ENCODE results near the gene FAM241A.
"Not testable (repeated sequence)": the region's sequence is repeated elsewhere in the genome, so short reads cannot be mapped to it uniquely, and the experiment has no call there.

Gene FAM241A

GRCh38 chr4:112138538-112138937 is 6.7 kb upstream of the FAM241A start:
- no peak for DNase-seq (ENCODE audit: low read depth)

- no peak for DNase-seq (ENCODE audit: low read depth)
These were observed 4.7 kb upstream of the FAM241A start for GRCh38 chr4:112140536-112140935.

- DNase-seq (ENCODE audit: low read depth), result no peak
These were observed 3.7 kb upstream of the FAM241A start for GRCh38 chr4:112141366-112142138.

GRCh38 chr4:112142182-112142581 is 3.1 kb upstream of the FAM241A start:
- DNase-seq (ENCODE audit: low read depth), result no peak

- DNase-seq (ENCODE audit: low read depth), result no peak
These were observed 1.5 kb upstream of the FAM241A start for GRCh38 chr4:112143781-112144180.

GRCh38 chr4:112144546-112145325 is 518 bp upstream of the FAM241A start:
- no peak for DNase-seq (ENCODE audit: low read depth)

GRCh38 chr4:112145790-112146501 is 692 bp downstream of the FAM241A start:
- peak; percentile 56 for DNase-seq (ENCODE audit: low read depth)

GRCh38 chr4:112146502-112146813 is 1.2 kb downstream of the FAM241A start:
- no peak for DNase-seq (ENCODE audit: low read depth)

GRCh38 chr4:112147697-112148096 is 2.4 kb downstream of the FAM241A start:
- DNase-seq (ENCODE audit: low read depth), result no peak

GRCh38 chr4:112150920-112151319 is 5.7 kb downstream of the FAM241A start:
- no peak for DNase-seq (ENCODE audit: low read depth)

- DNase-seq (ENCODE audit: low read depth), result no peak
These were observed 7.3 kb downstream of the FAM241A start for GRCh38 chr4:112152521-112152920.

GRCh38 chr4:112153211-112153791 is 8.0 kb downstream of the FAM241A start:
- no peak for DNase-seq (ENCODE audit: low read depth)

GRCh38 chr4:112156112-112156511 is 10.9 kb downstream of the FAM241A start:
- DNase-seq (ENCODE audit: low read depth), result no peak

GRCh38 chr4:112156553-112156952 is 11.3 kb downstream of the FAM241A start:
- no peak for DNase-seq (ENCODE audit: low read depth)

GRCh38 chr4:112163706-112164105 is 18.5 kb downstream of the FAM241A start:
- not testable (repeated sequence) for DNase-seq (ENCODE audit: low read depth)

- no peak for DNase-seq (ENCODE audit: low read depth)
These were observed 22.5 kb downstream of the FAM241A start for GRCh38 chr4:112167794-112168193.

- no peak for DNase-seq (ENCODE audit: low read depth)
These were observed 23.7 kb downstream of the FAM241A start for GRCh38 chr4:112168719-112169500.

GRCh38 chr4:112170451-112170993 is 25.3 kb downstream of the FAM241A start:
- DNase-seq (ENCODE audit: low read depth), result no peak

- DNase-seq (ENCODE audit: low read depth), result not testable (repeated sequence)
These were observed 26.0 kb downstream of the FAM241A start for GRCh38 chr4:112171051-112171763.

- DNase-seq (ENCODE audit: low read depth), result no peak
These were observed 26.9 kb downstream of the FAM241A start for GRCh38 chr4:112172180-112172579.
